IMR-90 (cell line): ENCODE results near the gene CHRM5. TPM values are rescaled to one million over a fixed set of nuclear protein-coding genes. Genes with fewer than 3 reads are reported as not detected.

Experiments used
- ATAC-seq: fragments of 200-7000 bp; cut with Tn5 transposase; 2 replicates; pipeline ENCODE4 v1.9.1; 2020; ENCODE audit warnings: low read depth, mild to moderate bottlenecking, moderate library complexity
- BruUV-seq: library from RNA; stranded (reverse); fragments of 400-500 nt; replicated peaks from 2 replicates; lab custom pipeline; 2021; lab: Mats Ljungman, UMichigan
- CTCF ChIA-PET: fragments of 300-600 bp; formaldehyde crosslinking; extraction: SDS; loops from one replicate; lab custom pipeline; 2021; ENCODE audit warnings: antibody characterized with exemption; lab: Yijun Ruan, JAX
- POLR2A ChIA-PET: fragments of 300-600 bp; sonication (Branson Sonifier 250); formaldehyde crosslinking; loops from one replicate; lab custom pipeline; 2022; ENCODE audit warnings: antibody characterized with exemption; ENCODE audit not compliant: unreplicated experiment; lab: Charles Lee
- DNase-seq: peaks from one replicate; pipeline ENCODE4 v3.0.0; 2013
- H2AFZ ChIP-seq: replicated peaks from 2 replicates; pipeline ENCODE3; 2013; ENCODE audit warnings: low read length, mild to moderate bottlenecking; ENCODE audit not compliant: poor library complexity
- H2AK5ac ChIP-seq: 2 replicates; pipeline ENCODE4 v1.6.1; 2013; ENCODE audit warnings: low read depth, low read length, inconsistent platforms
- H2AK9ac ChIP-seq: replicated peaks from 2 replicates; pipeline ENCODE3; 2013; ENCODE audit warnings: mild to moderate bottlenecking, low read depth, low read length, moderate library complexity; ENCODE audit not compliant: poor library complexity
- H2BK120ac ChIP-seq: 2 replicates; pipeline ENCODE4 v1.6.1; 2013; ENCODE audit warnings: low read depth, low read length, inconsistent platforms
- H2BK15ac ChIP-seq: 3 replicates; pipeline ENCODE4 v1.6.1; 2013; ENCODE audit warnings: low read depth, low read length, inconsistent platforms
- H2BK20ac ChIP-seq: 2 replicates; pipeline ENCODE4 v1.6.1; 2013; ENCODE audit warnings: low read depth, mild to moderate bottlenecking, inconsistent platforms, low read length, moderate library complexity
- H2BK5ac ChIP-seq: 2 replicates; pipeline ENCODE4 v1.6.1; 2013; ENCODE audit warnings: mild to moderate bottlenecking, low read depth, low read length, inconsistent platforms; ENCODE audit not compliant: poor library complexity, severe bottlenecking
- H3K14ac ChIP-seq: replicated peaks from 2 replicates; pipeline ENCODE4 v1.6.1; 2013; ENCODE audit warnings: low read depth, low read length, inconsistent platforms
- H3K18ac ChIP-seq: 2 replicates; pipeline ENCODE4 v1.6.1; 2013; ENCODE audit warnings: low read depth, low read length, control low read depth
- H3K23ac ChIP-seq: 2 replicates; pipeline ENCODE4 v1.6.1; 2013; ENCODE audit warnings: low read depth, low read length, inconsistent platforms
- H3K27ac ChIP-seq: 2 replicates; pipeline ENCODE4 v1.5.1; 2013; ENCODE audit warnings: mild to moderate bottlenecking, control low read depth, low read length; ENCODE audit not compliant: insufficient read depth
- H3K27me3 ChIP-seq: 2 replicates; pipeline ENCODE4 v1.6.1; 2013; ENCODE audit warnings: low read length; ENCODE audit not compliant: control insufficient read depth, insufficient read depth
- H3K36me3 ChIP-seq: 2 replicates; pipeline ENCODE4 v1.6.1; 2013; ENCODE audit warnings: low read length, mixed read lengths; ENCODE audit not compliant: control insufficient read depth, insufficient read depth
- H3K4ac ChIP-seq: 2 replicates; pipeline ENCODE4 v1.6.1; 2013; ENCODE audit warnings: low read depth, low read length, inconsistent platforms
- H3K4me1 ChIP-seq: 2 replicates; pipeline ENCODE4 v1.6.1; 2013; ENCODE audit warnings: low read length, mixed read lengths; ENCODE audit not compliant: control insufficient read depth, insufficient read depth
- H3K4me2 ChIP-seq: 2 replicates; pipeline ENCODE4 v1.6.1; 2013; ENCODE audit warnings: low read depth, mild to moderate bottlenecking, control low read depth, low read length, moderate library complexity
- H3K4me3 ChIP-seq: 2 replicates; pipeline ENCODE4 v1.5.1; 2013; ENCODE audit warnings: low read depth, mild to moderate bottlenecking, control low read depth, low read length, moderate library complexity; ENCODE audit not compliant: insufficient read depth
- H3K56ac ChIP-seq: 2 replicates; pipeline ENCODE4 v1.6.1; 2013; ENCODE audit warnings: low read length, inconsistent platforms; ENCODE audit not compliant: insufficient read depth; ENCODE audit errors: extremely low read depth
- H3K79me1 ChIP-seq, 2 experiments: 2 replicates each; pipeline ENCODE4 v1.6.1; 2013; ENCODE audit warnings: low read length in 2 of 2, inconsistent platforms in 1 of 2, low read depth in 1 of 2
- H3K9ac ChIP-seq: 2 replicates; pipeline ENCODE4 v1.6.1; 2013; ENCODE audit warnings: low read depth, low read length, control low read depth
- H3K9me1 ChIP-seq: 2 replicates; pipeline ENCODE4 v1.6.1; 2013; ENCODE audit warnings: low read length, inconsistent platforms; ENCODE audit not compliant: insufficient read depth
- H3K9me3 ChIP-seq: 2 replicates; pipeline ENCODE4 v1.6.1; 2013; ENCODE audit warnings: low read length; ENCODE audit not compliant: control insufficient read depth, insufficient read depth
- H4K20me1 ChIP-seq: 2 replicates; pipeline ENCODE4 v1.6.1; 2013; ENCODE audit warnings: low read length, inconsistent platforms; ENCODE audit not compliant: insufficient read depth
- H4K5ac ChIP-seq: 2 replicates; pipeline ENCODE4 v1.6.1; 2013; ENCODE audit warnings: mild to moderate bottlenecking, low read depth, low read length, control low read depth
- H4K8ac ChIP-seq, 2 experiments: 2 replicates each; pipeline ENCODE4 v1.6.1; 2013; ENCODE audit warnings: low read depth in 2 of 2, low read length in 2 of 2, control low read depth in 1 of 2, inconsistent platforms in 1 of 2
- H4K91ac ChIP-seq: 2 replicates; pipeline ENCODE4 v1.6.1; 2013; ENCODE audit warnings: low read depth, low read length, inconsistent platforms; ENCODE audit not compliant: insufficient read depth
- BHLHE40 ChIP-seq: fragments of 150-350 bp; IDR thresholded peaks from 2 replicates; pipeline ENCODE4 v1.6.1; 2016; ENCODE audit warnings: mild to moderate bottlenecking, low read depth, low read length
- CEBPB ChIP-seq: IDR thresholded peaks from 2 replicates; pipeline ENCODE4 v1.6.1; 2012; ENCODE audit warnings: low read depth, low read length, improper control_type of control experiment
- CHD1 ChIP-seq: IDR thresholded peaks from 2 replicates; pipeline ENCODE4 v1.6.1; 2012; ENCODE audit warnings: low read depth, low read length, improper control_type of control experiment
- FOS ChIP-seq: fragments of 150-350 bp; IDR thresholded peaks from 2 replicates; pipeline ENCODE4 v1.6.1; 2016; ENCODE audit warnings: low read depth, low read length
- MAFK ChIP-seq: IDR thresholded peaks from 2 replicates; pipeline ENCODE4 v1.6.1; 2012; ENCODE audit warnings: low read depth, low read length, improper control_type of control experiment
- MAZ ChIP-seq: IDR thresholded peaks from 2 replicates; pipeline ENCODE4 v1.6.1; 2012; ENCODE audit warnings: low read depth, mild to moderate bottlenecking, low read length, improper control_type of control experiment, moderate library complexity, borderline replicate concordance
- MXI1 ChIP-seq: IDR thresholded peaks from 2 replicates; pipeline ENCODE4 v1.6.1; 2012; ENCODE audit warnings: low read depth, mild to moderate bottlenecking, low read length, moderate library complexity, borderline replicate concordance
- NFE2L2 ChIP-seq: fragments of 150-350 bp; IDR thresholded peaks from 2 replicates; pipeline ENCODE4 v1.6.1; 2016; ENCODE audit warnings: low read depth, mild to moderate bottlenecking, low read length
- POLR2A ChIP-seq: IDR thresholded peaks from 2 replicates; pipeline ENCODE4 v1.6.1; 2012; ENCODE audit warnings: mild to moderate bottlenecking, low read depth, low read length
- RAD21 ChIP-seq: IDR thresholded peaks from 2 replicates; pipeline ENCODE4 v1.6.1; 2012; ENCODE audit warnings: low read length, improper control_type of control experiment
- RCOR1 ChIP-seq: IDR thresholded peaks from 2 replicates; pipeline ENCODE4 v1.6.1; 2012; ENCODE audit warnings: mild to moderate bottlenecking, low read length, improper control_type of control experiment; ENCODE audit not compliant: insufficient replicate concordance
- RFX5 ChIP-seq: IDR thresholded peaks from 2 replicates; pipeline ENCODE4 v1.8.0; 2012; ENCODE audit warnings: low read depth, mild to moderate bottlenecking, low read length, moderate library complexity
- SMC3 ChIP-seq: fragments of 150-350 bp; IDR thresholded peaks from 2 replicates; pipeline ENCODE4 v1.6.1; 2016; ENCODE audit warnings: low read depth, mild to moderate bottlenecking, antibody characterized with exemption, low read length, moderate library complexity
- USF2 ChIP-seq: fragments of 150-350 bp; IDR thresholded peaks from 2 replicates; pipeline ENCODE4 v1.6.1; 2017; ENCODE audit warnings: mild to moderate bottlenecking, antibody characterized with exemption, low read length, low read depth
- WGBS, 2 experiments: methylation state at CpG; one replicate each; pipeline versions ENCODE4 v1.1.5 to v1.1.7; 2013; ENCODE audit warnings: missing lambda C conversion rate in 2 of 2; ENCODE audit not compliant: insufficient read length in 1 of 2; ENCODE audit errors: extremely low coverage in 2 of 2; 5-methylcytosine and 5-hydroxymethylcytosine counted together
- dilution Hi-C: fragments of 300-500 bp; cut with HindIII; formaldehyde crosslinking; loops from one replicate; pipeline ENCODE4 v1.14.3; 2018; ENCODE audit warnings: low sequenced_read_pairs; ENCODE audit not compliant: unreplicated experiment
- in situ Hi-C: fragments of 300-500 bp; cut with MboI; formaldehyde crosslinking; loops from 3 replicates; pipeline ENCODE4 v1.14.3; 2019; ENCODE audit warnings: low sequenced_read_pairs, inconsistent platforms, mixed read lengths
- intact Hi-C: fragments of 100-400 bp; cut with micrococcal nuclease; formaldehyde crosslinking; loops from 2 replicates; pipeline ENCODE4 v1.10.0; 2022
- polyA plus RNA-seq, 3 experiments: library from polyadenylated mRNA; depleted of rRNA; stranded (reverse); fragments of >200 nt; gene quantifications; 2 replicates each; pipeline ENCODE4 v1.2.3, GENCODE V29; 2012; ENCODE audit warnings: low replicate concordance in 1 of 3
- total RNA-seq: library from RNA; depleted of rRNA; stranded (reverse); fragments of >200 nt; gene quantifications from 2 replicates; pipeline ENCODE4 v1.2.3, GENCODE V29; 2012
- TF ChIP-seq, protein P1 (sequence below): fragments of 150-350 bp; IDR thresholded peaks from 2 replicates; pipeline ENCODE4 v1.6.1; 2016; ENCODE audit warnings: low read depth, mild to moderate bottlenecking, low read length, moderate library complexity, borderline replicate concordance
- TF ChIP-seq, protein P2 (sequence below): conservative IDR thresholded peaks from 2 replicates; pipeline ENCODE4 v1.5.1; 2012; ENCODE audit warnings: mild to moderate bottlenecking, low read depth, low read length, improper control_type of control experiment

The CHRM5 gene
- total and polyA plus RNA-seq, 2 of the 4 experiments (the other 2 are of a cell fraction) = under 0.01 to 0.03 TPM

- H2AK9ac ChIP-seq = no peak overlapping the region
- POLR2A ChIA-PET = no interaction called here
- no peaks in the 10 kb centered on the region for H3K4me1 ChIP-seq
- TF ChIP-seq, protein P1, sequence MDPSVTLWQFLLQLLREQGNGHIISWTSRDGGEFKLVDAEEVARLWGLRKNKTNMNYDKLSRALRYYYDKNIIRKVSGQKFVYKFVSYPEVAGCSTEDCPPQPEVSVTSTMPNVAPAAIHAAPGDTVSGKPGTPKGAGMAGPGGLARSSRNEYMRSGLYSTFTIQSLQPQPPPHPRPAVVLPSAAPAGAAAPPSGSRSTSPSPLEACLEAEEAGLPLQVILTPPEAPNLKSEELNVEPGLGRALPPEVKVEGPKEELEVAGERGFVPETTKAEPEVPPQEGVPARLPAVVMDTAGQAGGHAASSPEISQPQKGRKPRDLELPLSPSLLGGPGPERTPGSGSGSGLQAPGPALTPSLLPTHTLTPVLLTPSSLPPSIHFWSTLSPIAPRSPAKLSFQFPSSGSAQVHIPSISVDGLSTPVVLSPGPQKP = no peak
- TF ChIP-seq RCOR1 (no peak), NFE2L2 (no peak), MAZ (no peak), CEBPB (no peak), FOS (no peak), CHD1 (no peak), MAFK (no peak), MXI1 (no peak), SMC3 (no peak), BHLHE40 (no peak), RFX5 (no peak), RAD21 (no peak), USF2 (no peak), POLR2A (no peak)
- TF ChIP-seq, protein P2, sequence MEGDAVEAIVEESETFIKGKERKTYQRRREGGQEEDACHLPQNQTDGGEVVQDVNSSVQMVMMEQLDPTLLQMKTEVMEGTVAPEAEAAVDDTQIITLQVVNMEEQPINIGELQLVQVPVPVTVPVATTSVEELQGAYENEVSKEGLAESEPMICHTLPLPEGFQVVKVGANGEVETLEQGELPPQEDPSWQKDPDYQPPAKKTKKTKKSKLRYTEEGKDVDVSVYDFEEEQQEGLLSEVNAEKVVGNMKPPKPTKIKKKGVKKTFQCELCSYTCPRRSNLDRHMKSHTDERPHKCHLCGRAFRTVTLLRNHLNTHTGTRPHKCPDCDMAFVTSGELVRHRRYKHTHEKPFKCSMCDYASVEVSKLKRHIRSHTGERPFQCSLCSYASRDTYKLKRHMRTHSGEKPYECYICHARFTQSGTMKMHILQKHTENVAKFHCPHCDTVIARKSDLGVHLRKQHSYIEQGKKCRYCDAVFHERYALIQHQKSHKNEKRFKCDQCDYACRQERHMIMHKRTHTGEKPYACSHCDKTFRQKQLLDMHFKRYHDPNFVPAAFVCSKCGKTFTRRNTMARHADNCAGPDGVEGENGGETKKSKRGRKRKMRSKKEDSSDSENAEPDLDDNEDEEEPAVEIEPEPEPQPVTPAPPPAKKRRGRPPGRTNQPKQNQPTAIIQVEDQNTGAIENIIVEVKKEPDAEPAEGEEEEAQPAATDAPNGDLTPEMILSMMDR = no peak
- no peak overlapping the region for H3K4me2 ChIP-seq
- H3K14ac ChIP-seq = no peak overlapping the region
- WGBS, 2 experiments = no CpG with 5 or more reads among the region's 2 CpGs
- intact Hi-C loops = loop anchor here (5.0 kb wide), 3 partner anchors 112 to 227 kb away; no protein-coding TSS in a partner anchor
- H3K9ac ChIP-seq = no peak overlapping the region
- H3K9me3 ChIP-seq = no peaks in the 10 kb centered on the region
- H4K8ac ChIP-seq = no peak overlapping the region
- H4K5ac ChIP-seq = no peak overlapping the region
- ATAC-seq (no peak), DNase-seq (peak; percentile 12)
- no peak overlapping the region for H3K56ac ChIP-seq
- CTCF ChIA-PET = interaction anchor here (0.6 to 1.4 kb wide), 7 partner anchors 12 to 251 kb away, joined by 3 to 8 read pairs (median 3); no protein-coding TSS in a partner anchor
- in situ Hi-C loops = loop anchor here (5.0 kb wide), 1 partner anchor 227 kb away; no protein-coding TSS in a partner anchor
- H4K91ac ChIP-seq = no peak overlapping the region
- H4K20me1 ChIP-seq = 0 out of 2 replicates have a peak, but pooled peaks cover under 1% of the 10 kb centered on the region
- no peak overlapping the region for H3K23ac ChIP-seq
- H3K27ac ChIP-seq = no peak overlapping the region
- dilution Hi-C loops = no loop called here
- no peak overlapping the region for H2BK15ac ChIP-seq
- no peaks in the 10 kb centered on the region; a peak in 1 of 4 replicates for H3K79me1 ChIP-seq
- no peak overlapping the region for H2BK20ac ChIP-seq
- H2BK120ac ChIP-seq = no peak overlapping the region
- no peak overlapping the region for H2AFZ ChIP-seq
- H3K18ac ChIP-seq = no peak overlapping the region
- no peak overlapping the region for H2BK5ac ChIP-seq
- no peaks in the 10 kb centered on the region for H3K9me1 ChIP-seq
- no peaks in the 10 kb centered on the region for H3K36me3 ChIP-seq
- no peak overlapping the region for H3K4me3 ChIP-seq
- no TSS peak for BruUV-seq
- no peak overlapping the region for H2AK5ac ChIP-seq
- H3K4ac ChIP-seq = no peak overlapping the region
- H3K27me3 ChIP-seq = no peaks in the 10 kb centered on the region
Measured at GRCh38 chr15:33964665-33965040, 3.6 kb upstream of the CHRM5 start.
